Activated T-cell treated with anti-CD3 and anti-CD28 coated beads, Interleukin-2, amount 50 U/mL, for 4 hours (primary cell): ENCODE data around the gene CNOT8. TPM values are rescaled to one million over a fixed set of nuclear protein-coding genes. Genes with fewer than 3 reads are reported as not detected.

Source experiments
- ATAC-seq, 2 donors: fragments of 200-7000 bp; cut with Tn5 transposase; one replicate each; pipeline ENCODE4 v1.10.0; 2021
- DNase-seq: peaks from one replicate; pipeline ENCODE4 v3.0.0-alpha.2; 2020
- H3K27me3 Mint-ChIP-seq: one replicate; pipeline ENCODE4 v1.8.0; 2021; ENCODE audit warnings: low read depth, mixed read lengths
- H3K36me3 Mint-ChIP-seq: one replicate; pipeline ENCODE4 v1.8.0; 2022; ENCODE audit warnings: mixed read lengths; ENCODE audit not compliant: insufficient read depth
- H3K4me1 Mint-ChIP-seq: one replicate; pipeline ENCODE4 v1.8.0; 2021; ENCODE audit warnings: low read depth, mixed read lengths
- H3K4me3 Mint-ChIP-seq: one replicate; pipeline ENCODE4 v1.8.0; 2021; ENCODE audit warnings: mild to moderate bottlenecking, moderate library complexity, mixed read lengths
- H3K9me3 Mint-ChIP-seq: one replicate; pipeline ENCODE4 v1.8.0; 2021; ENCODE audit warnings: mixed read lengths
- total RNA-seq, 3 donors: library from RNA; stranded (reverse); gene quantifications; one replicate each; pipeline ENCODE4 v1.2.1, GENCODE V29; 2021

CNOT8 gene
- total RNA-seq, 3 donors from 2014 or later = 44.9 to 50.1 (median 48.0) TPM

DNA sequence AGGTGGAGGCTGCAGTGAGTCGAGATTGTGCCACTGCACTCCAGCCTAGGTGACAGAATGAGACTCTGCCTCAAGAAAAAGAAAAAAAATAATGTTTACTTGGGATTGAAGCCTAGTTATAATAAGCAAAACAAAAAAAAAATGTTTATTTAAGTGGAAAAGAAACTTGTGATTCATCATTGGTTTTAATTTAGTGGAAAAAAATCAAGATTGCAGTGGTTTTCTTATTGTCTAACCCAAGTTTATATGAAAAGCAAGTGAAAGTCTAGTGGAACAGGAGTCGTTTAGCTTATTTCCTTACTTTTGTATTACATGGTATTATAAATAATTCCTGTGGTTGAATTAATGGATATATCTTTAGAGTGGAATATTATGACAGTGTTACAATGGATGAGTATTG lies 8.4 kb downstream of the CNOT8 start:
- no peaks in the 10 kb centered on the region for H3K9me3 Mint-ChIP-seq
- DNase-seq (no peak), ATAC-seq (no peak)
- no peak overlapping the region for H3K4me3 Mint-ChIP-seq
- H3K27me3 Mint-ChIP-seq = no peaks in the 10 kb centered on the region
- peaks cover 31% of the 10 kb centered on the region for H3K36me3 Mint-ChIP-seq
- peaks cover 37% of the 10 kb centered on the region for H3K4me1 Mint-ChIP-seq

DNA sequence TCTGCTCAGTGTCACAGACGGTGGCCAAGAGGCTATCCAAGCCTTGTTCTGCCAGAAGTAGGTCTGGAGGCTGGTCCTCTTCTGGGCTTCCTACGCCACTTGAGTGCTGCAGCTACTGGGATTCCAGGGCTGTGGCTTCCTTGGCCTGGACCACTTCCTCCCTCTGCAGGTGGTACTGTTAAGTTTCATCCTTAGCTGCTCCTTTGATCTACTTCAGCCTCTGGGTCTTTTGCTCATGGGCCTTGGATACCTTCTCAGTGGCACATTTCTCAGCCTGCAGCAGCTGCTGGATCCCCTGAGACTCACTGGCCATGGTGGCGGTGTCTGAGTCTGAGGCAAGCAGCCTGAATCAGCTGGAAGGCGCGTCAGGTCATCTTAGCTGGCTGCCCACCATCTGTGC lies 10.3 kb downstream of the CNOT8 start:
- DNase-seq = no peak
- ATAC-seq = no peak
- Mint-ChIP-seq H3K36me3 (peaks cover 39% of the 10 kb centered on the region), H3K4me3 (no peak overlapping the region), H3K27me3 (no peaks in the 10 kb centered on the region), H3K4me1 (peaks cover 20% of the 10 kb centered on the region), H3K9me3 (no peaks in the 10 kb centered on the region)

DNA sequence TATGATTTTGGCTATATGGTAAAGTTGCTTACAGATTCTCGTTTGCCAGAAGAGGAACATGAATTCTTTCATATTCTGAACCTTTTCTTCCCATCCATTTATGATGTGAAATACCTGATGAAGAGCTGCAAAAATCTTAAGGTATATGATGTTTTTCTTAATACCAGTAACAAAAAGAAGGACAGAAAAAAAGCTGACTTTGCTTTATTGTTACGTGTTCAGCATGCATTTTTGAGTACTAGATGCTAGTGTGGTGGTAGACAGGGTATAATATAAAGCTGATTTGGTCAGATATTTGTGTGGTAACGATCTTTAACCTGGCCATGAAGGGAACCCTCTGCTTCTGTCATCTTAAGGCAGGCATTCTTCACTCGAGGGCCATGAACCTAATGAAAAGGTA lies 13.3 kb downstream of the CNOT8 start:
- Mint-ChIP-seq H3K4me1 (peaks cover 7% of the 10 kb centered on the region), H3K36me3 (peaks cover 48% of the 10 kb centered on the region), H3K4me3 (no peak overlapping the region), H3K9me3 (no peaks in the 10 kb centered on the region), H3K27me3 (no peaks in the 10 kb centered on the region)
- DNase-seq (no peak), ATAC-seq (no peak)

DNA sequence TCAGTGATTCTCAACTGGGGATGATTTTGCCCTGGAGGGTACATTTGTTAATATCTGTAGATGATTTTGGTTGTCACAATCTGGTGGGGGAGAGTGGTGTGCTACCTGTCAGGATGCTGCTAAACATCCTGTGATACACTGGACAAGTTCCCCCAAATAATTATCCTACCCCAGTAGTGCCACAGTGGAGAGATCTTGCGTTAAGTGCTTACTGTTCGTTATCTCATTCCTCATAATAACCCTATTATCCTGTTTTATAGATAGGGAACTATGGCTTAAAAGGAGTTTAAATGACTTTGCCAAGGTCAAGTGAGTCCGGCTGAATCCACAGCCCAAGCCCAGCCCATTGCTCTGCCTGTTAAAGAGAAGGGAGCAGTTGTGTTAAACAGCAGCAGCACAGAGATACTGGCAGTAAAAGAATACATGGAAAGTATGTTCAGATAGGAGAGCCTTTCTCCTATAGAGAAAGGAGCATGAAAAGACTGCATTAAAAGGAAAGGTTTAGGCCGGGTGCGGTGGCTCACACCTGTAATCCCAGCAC lies 15.4 kb downstream of the CNOT8 start:
- no peak for ATAC-seq
- no peaks in the 10 kb centered on the region for H3K4me1 Mint-ChIP-seq
- DNase-seq = no peak
- H3K4me3 Mint-ChIP-seq = no peak overlapping the region
- no peaks in the 10 kb centered on the region for H3K27me3 Mint-ChIP-seq
- peaks cover 52% of the 10 kb centered on the region for H3K36me3 Mint-ChIP-seq
- H3K9me3 Mint-ChIP-seq = peaks cover 9% of the 10 kb centered on the region

DNA sequence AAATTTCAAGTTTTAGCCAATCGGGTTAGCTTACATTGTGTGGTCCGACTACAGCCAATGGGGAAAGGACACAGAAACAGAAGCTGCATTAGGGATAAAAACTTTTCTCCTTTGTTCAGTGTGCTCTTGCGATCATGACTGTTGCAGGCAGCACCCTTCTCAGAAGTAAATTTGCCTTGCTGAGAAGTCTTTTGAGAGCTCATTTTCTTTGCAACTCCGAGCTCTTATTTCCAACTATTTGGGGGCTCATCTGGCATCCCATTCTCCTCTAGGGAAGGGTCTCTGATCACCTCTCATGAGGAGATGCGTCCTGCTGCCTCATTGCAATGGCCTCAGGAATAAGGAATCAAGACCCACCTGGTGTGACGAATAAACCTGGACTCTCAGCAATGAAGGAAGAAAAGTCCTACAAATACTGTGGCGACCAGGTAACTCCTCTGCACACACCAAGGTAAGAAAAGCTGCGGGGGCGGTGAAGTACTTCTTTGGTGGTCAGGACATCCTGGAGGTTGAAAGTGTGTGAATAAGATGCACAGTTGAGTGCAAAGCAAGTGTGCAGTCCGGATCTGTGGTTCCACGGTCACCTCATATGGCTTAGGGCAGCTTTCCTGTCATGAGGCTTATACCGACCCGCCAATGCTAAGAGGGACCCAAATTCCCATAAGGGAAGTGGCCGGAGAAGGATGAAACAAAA lies 20.4 kb downstream of the CNOT8 start:
- H3K4me3 Mint-ChIP-seq = no peak overlapping the region
- DNase-seq = no peak
- peaks cover 70% of the 10 kb centered on the region for H3K36me3 Mint-ChIP-seq
- ATAC-seq = no peak
- H3K9me3 Mint-ChIP-seq = peaks cover 23% of the 10 kb centered on the region
- no peaks in the 10 kb centered on the region for H3K27me3 Mint-ChIP-seq
- no peaks in the 10 kb centered on the region for H3K4me1 Mint-ChIP-seq

DNA sequence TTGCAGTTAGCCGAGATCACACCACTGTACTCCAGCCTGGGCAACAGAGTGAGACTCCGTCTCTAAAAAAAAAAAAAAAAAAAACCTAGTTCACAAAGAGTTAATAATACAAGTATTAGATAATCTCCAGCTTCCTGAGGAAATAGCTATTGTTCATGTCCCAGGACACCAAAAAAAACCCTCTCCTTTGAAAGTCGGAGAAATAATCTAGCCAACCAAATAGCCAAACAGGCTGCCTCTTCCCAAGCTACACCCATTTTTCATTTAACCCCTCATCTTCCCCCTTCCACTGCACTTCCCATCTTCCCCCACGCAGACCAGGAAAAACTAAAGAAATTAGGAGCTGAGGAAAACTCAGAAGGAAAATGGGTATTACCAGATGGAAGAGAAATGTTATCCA lies 23.6 kb downstream of the CNOT8 start:
- Mint-ChIP-seq H3K4me1 (no peaks in the 10 kb centered on the region), H3K4me3 (no peak overlapping the region), H3K27me3 (no peaks in the 10 kb centered on the region), H3K9me3 (peaks cover 42% of the 10 kb centered on the region), H3K36me3 (peaks cover 75% of the 10 kb centered on the region)
- no peak for DNase-seq
- ATAC-seq = no peak

DNA sequence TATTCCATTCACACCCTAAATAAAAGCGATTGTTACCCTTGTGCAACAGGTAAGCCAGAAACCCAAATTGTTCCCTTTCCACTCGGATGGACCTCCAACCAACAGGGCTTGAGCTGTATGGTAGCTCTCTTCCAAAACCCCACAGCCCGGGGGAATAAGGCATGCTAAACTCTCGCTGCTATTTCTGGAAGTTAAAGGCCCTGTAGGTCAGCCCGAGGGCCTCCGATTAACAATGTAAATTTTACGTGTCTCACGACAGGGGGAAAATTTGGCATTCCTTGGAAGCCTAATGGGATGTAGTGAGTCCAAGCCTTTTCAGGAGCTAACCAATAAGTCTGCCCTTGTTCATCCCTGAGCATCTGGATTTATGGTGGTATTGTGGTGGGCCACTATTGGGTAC lies 26.0 kb downstream of the CNOT8 start:
- H3K27me3 Mint-ChIP-seq = no peaks in the 10 kb centered on the region
- H3K36me3 Mint-ChIP-seq = peaks cover 84% of the 10 kb centered on the region
- no peak overlapping the region for H3K4me3 Mint-ChIP-seq
- H3K4me1 Mint-ChIP-seq = no peaks in the 10 kb centered on the region
- peaks cover 38% of the 10 kb centered on the region for H3K9me3 Mint-ChIP-seq
- no peak for ATAC-seq
- no peak for DNase-seq

DNA sequence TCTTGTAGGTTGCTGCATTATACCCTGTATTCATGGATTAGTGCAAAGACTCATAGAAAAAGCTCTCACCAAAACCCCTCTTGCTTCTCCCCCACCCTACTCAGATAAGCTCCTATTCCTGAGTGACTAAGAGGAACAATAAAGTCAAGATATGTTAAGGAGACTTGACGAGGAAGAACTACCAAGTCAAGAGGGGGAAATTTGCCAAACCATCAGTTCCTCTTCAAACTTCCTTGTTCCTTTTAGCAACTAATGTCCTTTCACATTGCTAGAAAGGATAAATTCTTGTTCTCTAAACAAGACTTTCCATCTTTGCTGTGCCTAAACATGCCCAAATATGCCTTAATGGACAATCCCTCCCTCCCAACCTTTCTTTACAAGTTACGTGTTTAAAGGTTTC lies 27.0 kb downstream of the CNOT8 start:
- H3K27me3 Mint-ChIP-seq = no peaks in the 10 kb centered on the region
- no peaks in the 10 kb centered on the region for H3K4me1 Mint-ChIP-seq
- ATAC-seq (no peak), DNase-seq (no peak)
- H3K4me3 Mint-ChIP-seq = no peak overlapping the region
- peaks cover 32% of the 10 kb centered on the region for H3K9me3 Mint-ChIP-seq
- H3K36me3 Mint-ChIP-seq = peaks cover 81% of the 10 kb centered on the region

DNA sequence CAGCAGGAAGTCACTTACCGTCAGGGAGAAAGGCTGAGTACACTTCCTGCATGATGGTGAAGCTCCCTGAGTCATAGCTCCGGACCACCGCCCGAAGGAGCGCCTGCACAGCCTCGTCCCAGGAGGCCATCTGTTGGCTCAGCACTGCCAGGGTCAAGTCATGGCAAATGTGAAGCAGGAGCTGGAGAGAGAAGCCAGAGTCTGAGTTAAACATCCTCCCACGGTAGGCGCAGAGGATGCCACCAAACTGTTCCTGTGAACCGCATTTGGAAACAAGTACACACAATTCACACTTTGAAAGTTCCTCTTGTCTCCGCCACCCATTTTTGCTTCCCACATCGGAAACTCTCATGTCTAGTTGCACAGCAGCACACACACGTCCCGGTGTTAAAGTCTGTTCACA lies 33.9 kb downstream of the CNOT8 start:
- Mint-ChIP-seq H3K36me3 (peaks cover 62% of the 10 kb centered on the region), H3K27me3 (no peaks in the 10 kb centered on the region), H3K4me1 (no peaks in the 10 kb centered on the region), H3K4me3 (no peak overlapping the region), H3K9me3 (peaks cover 5% of the 10 kb centered on the region)
- ATAC-seq (no peak), DNase-seq (no peak)

DNA sequence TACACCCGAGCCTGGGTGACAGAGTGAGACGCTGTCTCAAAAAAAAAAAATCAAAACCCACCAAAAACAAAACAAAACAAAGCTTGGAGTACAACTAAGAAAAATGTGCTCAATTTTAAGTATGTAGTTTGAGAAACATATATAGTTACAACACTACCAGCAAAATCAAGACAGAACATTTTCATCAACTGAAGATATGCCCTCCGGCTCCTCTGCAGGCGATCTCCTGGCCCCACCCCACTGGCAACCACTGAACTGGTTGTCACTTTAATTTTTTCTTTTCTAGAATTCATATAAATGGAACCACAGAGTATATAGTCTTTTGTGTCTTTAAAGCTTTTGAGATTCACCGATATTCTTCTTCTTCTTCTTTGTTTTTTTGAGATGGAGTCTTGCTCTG lies 35.0 kb downstream of the CNOT8 start:
- peaks cover 3% of the 10 kb centered on the region for H3K9me3 Mint-ChIP-seq
- H3K4me3 Mint-ChIP-seq = no peak overlapping the region
- DNase-seq (no peak), ATAC-seq (no peak)
- H3K36me3 Mint-ChIP-seq = peaks cover 53% of the 10 kb centered on the region
- no peaks in the 10 kb centered on the region for H3K4me1 Mint-ChIP-seq
- H3K27me3 Mint-ChIP-seq = no peaks in the 10 kb centered on the region

DNA sequence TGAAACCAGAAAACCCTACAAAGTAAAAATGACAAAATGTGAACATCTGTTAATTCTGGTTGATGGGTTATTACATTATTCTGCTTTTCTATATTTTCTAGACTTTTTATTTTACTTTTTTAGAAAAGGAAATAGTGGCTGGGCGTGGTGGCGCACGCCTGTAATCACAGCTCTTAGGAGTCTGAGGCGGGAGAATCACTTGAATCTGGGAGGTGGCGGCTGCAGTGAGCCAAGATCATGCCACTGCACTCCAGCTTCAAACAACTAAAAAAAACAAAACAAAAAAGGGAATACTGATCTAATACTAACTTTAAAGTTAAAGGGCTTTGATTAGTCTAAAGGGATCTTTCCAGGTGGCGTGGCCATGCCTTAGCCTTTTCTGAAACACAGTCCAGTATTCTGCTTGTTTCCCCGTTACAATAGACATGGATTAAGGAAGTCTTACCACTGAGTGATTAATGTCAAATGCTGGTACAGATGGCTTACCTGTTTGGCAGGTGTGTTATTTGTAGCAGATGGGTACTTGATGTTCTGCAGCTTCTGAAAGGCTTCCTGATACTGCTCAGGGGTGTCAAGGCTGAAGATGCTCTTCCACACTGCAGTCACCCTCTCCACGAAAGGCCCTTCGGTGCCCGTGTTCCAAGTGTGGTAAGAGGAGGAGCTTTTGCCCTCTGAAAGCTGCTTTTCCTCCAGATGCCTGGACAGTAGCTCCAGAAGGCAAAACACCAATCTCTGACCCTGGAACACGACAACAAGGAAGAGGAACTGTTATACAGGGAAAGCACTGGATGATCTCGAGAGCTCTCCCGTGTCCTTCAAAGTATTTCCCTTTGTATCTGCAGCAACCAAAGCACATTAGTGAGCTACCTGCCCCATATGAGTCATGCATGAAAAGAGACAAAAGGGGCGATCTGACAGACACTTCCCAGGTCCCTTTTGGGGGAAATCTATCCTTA lies 37.5 kb downstream of the CNOT8 start:
- H3K9me3 Mint-ChIP-seq = no peaks in the 10 kb centered on the region
- H3K4me3 Mint-ChIP-seq = no peak overlapping the region
- no peaks in the 10 kb centered on the region for H3K4me1 Mint-ChIP-seq
- no peaks in the 10 kb centered on the region for H3K27me3 Mint-ChIP-seq
- DNase-seq (no peak), ATAC-seq (no peak)
- H3K36me3 Mint-ChIP-seq = peaks cover 47% of the 10 kb centered on the region

DNA sequence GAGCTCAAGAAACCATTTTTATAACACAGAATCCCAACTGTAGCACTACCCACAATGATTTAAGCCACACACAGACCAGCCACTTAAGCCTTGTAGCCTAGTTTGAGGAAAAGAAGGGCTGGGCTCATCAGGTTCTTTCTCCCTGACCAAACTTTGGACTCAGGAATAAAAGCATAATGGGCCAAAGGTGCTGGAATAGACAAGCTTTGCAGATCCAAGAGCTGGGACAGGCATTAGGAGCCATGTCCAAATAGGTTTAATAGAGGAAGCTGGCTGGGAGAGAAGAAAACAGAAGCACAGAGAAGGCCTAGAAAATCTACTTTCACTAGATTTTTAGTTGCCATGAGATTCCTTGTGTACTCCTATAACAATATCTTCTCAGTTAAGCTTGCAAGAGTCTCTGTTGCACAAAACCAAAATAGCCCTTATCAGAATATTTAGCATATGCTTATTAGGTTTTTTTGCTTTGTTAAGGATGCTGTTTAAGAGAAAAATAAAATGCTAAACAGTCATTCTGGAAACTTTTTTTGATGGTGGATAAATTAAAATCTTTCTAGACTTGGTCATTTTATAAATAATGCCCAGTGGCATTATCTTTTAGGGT lies 38.2 kb downstream of the CNOT8 start:
- DNase-seq (no peak), ATAC-seq (no peak)
- peaks cover 42% of the 10 kb centered on the region for H3K36me3 Mint-ChIP-seq
- H3K4me1 Mint-ChIP-seq = no peaks in the 10 kb centered on the region
- H3K27me3 Mint-ChIP-seq = no peaks in the 10 kb centered on the region
- no peak overlapping the region for H3K4me3 Mint-ChIP-seq
- no peaks in the 10 kb centered on the region for H3K9me3 Mint-ChIP-seq

DNA sequence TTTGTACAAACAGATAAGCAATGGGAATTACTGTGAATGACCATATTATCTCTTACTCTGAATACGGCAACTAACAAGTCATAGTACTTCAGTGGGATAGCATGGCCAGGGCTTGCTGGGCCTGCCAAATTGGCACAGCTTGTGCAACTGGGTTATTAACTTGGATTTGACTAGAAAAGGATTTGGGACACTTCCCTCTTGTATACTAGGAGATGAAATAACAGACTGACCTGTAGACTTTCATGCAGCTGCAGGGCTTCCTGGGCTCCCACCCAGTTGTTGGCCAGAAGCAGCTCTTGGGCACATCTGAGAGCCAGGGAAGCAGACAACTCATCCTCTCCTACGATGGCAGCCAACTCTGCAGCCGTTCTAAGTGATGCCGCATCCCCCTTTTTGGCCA lies 39.8 kb downstream of the CNOT8 start:
- no peak overlapping the region for H3K4me3 Mint-ChIP-seq
- DNase-seq = no peak
- ATAC-seq = no peak
- no peaks in the 10 kb centered on the region for H3K27me3 Mint-ChIP-seq
- peaks cover 41% of the 10 kb centered on the region for H3K36me3 Mint-ChIP-seq
- no peaks in the 10 kb centered on the region for H3K9me3 Mint-ChIP-seq
- H3K4me1 Mint-ChIP-seq = no peaks in the 10 kb centered on the region

DNA sequence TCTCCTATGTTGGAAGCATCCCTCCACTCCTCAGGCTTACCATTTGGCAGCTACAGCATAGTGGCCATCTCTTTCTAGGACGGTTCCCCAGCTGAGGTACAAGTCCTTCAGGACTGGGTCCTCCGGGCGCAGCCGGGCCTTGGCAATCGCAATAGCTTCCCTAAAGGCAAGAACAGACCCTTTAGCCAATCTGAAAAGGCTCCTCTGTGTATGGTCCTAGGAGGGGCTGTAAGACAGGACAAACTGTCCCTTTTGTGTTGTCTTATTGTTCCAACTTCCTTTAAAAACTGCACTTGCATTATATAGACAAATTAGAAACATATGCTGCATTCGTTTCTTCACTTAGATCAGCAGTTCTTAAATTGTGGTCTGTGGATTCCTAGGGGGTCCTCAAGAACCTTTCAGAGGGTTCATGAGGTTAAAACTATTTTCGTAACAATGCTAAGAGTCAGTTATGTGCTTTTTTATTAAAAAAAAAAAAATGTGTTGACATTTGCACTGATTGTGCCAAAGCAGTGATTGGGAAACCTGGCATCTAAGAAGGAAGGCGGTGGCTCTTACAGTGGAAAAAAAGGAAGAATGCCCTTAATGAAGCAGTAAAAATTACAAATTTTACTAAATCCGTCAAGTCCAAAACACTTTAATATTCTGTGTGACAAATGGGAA lies 40.9 kb downstream of the CNOT8 start:
- no peaks in the 10 kb centered on the region for H3K27me3 Mint-ChIP-seq
- no peak for ATAC-seq

More for the DNA sequence above, 40.9 kb downstream of the CNOT8 start:
- no peak for DNase-seq
- Mint-ChIP-seq H3K36me3 (peaks cover 40% of the 10 kb centered on the region), H3K9me3 (no peaks in the 10 kb centered on the region), H3K4me3 (no peak overlapping the region), H3K4me1 (no peaks in the 10 kb centered on the region)
